Activated CD8-positive, alpha-beta memory T cell treated with anti-CD3 and anti-CD28 coated beads, Interleukin-2, amount 50 U/mL, for 1 hour (primary cell): Measurements from ENCODE around the gene PAPOLA.

Source experiments
- DNase-seq: peaks from one replicate; pipeline ENCODE4 v3.0.0-alpha.2; 2020; ENCODE audit errors: extremely low read depth

Gene PAPOLA

DNA sequence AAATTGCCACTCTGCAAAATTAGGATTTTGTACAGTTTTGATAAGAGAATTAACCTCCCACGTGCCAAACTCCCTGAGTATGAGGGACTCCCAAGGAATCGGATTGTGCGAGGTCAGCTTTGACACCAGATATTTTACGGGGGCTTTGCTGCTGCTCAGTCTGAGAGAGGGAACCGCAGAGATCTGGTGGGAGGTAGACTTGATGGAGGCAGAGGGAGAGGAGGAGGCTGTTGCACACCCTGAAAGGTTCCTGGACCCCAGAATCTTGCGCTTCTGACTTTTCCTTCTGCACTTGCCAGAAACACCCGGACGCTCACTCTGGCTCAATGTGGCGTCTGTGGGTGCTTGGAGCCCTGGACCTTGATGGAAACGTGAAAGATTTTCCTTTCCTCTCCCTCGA lies 83.9 kb downstream of the PAPOLA start:
- no peak for DNase-seq

GRCh38 chr14:96586921-96587822 lies 85.0 kb downstream of the PAPOLA start:
- no peak for DNase-seq

DNA sequence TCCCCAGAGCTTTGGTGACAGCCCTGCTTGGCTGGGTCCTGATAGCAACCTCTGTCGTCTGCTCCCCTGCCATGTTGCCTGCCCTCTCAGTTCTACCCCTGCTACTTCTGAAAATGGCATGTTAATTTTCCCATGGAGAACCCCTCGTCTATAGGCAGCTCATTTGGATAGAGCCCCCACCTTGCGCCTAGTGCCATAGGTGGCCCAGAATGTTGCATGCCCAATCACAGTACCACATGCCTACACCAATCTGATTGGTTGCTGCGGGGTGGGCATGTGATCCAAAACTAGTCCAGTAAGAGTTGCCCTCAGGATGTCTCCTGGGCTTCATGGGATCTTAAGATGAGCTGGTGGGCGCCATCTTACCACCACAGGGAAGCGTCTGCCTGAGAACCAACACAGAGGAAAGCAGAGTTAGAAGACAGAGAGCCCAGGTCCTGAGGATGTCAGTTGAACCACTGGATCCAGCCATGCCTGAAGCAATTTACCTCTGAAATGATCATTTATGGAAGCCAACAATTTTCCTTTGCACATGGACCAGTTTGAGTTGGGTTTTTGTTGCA lies 85.7 kb downstream of the PAPOLA start:
- no peak for DNase-seq

- DNase-seq, result no peak
These were observed 86.5 kb downstream of the PAPOLA start for GRCh38 chr14:96588410-96589257.

- no peak for DNase-seq
These were observed 87.4 kb downstream of the PAPOLA start for GRCh38 chr14:96589577-96589976.

DNA sequence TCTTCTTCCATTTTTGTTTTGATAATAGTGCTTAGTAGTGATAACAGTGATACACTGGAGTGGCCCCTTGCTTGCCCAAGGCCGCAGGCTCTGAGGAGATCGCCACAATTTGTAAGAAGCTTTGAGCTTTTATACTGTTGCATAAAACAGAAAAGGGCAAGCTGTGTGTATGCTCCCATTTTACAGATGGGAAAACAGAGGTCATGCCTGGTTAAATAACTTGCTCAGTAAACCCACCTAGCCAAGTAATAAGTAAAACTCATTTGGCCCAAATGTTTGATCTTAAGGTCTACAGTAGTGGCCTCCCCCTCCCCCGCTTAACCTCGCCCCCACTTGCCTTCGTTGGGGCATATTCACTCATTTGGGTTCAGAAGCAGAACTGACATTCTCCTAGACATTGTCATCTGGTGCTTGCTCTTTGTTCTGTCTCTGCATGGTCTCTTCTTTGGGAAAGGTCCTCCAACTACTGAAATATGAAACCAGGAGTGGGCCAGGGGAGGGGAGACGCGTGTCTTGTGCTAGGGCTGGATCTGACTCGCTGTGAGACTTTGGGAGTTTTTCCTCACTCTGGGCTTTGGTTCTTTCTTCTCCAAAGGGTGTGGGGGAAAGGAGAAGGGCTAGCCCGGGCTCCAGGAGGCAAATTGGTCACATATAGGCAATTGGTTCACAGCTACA lies 88.1 kb downstream of the PAPOLA start:
- DNase-seq, result no peak

- DNase-seq, result peak; percentile 12
These were observed 90.6 kb downstream of the PAPOLA start for GRCh38 chr14:96592591-96593386.

GRCh38 chr14:96594961-96595360 lies 92.8 kb downstream of the PAPOLA start:
- no peak for DNase-seq

GRCh38 chr14:96597680-96598079 lies 95.5 kb downstream of the PAPOLA start:
- no peak for DNase-seq

DNA sequence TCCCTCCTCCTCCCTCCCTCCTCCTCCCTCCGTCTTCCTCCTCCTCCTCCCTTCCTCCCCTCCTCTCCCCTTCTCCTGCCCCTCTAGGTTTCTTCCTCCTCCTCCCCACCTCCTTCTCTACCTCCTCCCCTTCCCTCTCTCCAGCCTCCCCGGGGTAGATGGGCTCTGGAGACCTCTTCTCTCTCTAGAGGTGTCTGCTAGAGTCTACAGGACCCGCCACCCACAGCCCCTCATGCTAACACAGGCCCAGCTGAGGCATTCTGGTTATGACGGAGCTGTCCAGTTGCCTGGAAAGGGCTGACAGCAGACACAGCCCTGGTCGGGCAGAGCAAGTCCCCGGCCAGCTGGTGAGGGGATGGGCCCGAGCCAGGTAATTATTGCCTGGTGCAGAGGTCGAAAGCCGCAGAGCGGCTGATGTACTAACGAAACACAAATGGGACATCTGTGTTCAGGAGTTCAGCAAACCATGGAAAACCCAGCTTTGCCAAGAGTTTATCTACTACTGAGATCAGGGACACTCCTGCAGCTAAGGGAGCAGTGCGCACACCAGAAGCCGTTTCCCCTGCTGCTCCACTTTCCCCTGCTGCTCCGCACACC lies 96.2 kb downstream of the PAPOLA start:
- DNase-seq, result no peak

DNA sequence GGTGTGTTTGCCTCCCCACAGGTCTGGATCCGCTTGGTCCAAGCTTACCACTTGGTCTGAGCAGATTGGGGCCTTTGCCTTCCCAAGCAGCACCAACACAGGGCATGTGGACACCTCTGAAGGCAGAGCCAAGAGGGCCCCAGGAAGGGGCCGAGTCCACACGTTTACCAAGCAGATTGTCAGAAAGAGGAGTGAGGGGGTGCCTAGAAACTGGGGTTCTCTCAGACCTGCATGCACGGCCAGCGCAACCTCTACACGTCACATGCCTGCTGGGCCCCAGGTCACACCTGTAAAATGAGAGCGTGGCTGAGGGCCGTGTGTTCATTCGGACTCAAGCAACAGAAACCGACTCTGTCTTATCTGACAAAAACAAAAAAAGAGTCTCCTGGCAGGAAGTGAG lies 96.9 kb downstream of the PAPOLA start:
- no peak for DNase-seq

DNA sequence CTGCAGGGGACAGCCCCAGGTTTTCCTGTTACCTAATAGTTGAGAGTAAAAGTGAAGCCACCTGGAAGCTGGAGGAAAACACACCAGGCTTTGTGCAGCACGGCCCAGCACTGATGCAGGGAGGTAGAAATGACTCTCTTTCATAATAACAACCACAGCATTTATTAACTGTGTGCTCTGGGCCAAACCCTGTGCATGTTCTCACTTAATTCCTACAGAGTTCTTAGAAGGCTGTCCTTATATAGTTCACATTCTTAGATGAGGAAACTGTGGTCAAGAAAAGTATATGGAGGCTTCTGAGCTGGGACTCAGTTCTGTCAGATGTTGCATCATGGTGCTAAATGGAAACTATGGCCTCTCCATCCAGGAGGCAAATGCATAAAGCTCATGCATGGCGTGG lies 100.0 kb downstream of the PAPOLA start:
- DNase-seq, result no peak

- no peak for DNase-seq
These were observed 101.4 kb downstream of the PAPOLA start for GRCh38 chr14:96603350-96604255.

DNA sequence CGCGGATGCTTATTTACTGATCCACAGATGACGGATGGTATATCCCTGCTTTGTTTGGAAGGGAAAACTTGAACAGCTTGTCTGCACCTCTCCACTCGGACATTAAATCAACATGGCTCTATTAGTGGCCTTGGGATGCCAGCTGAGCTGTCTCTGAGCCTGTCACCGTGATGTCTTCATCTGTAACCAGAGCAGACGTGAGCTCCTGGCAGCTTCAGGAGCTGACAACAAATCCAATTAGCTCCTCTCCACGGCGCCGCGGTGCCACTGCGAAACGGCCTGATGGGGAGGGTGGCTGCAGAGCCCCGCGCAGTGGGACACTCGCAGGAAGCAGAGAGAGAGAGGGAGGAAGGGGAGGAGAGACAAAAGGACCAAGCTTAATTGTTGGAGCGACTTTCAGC lies 112.3 kb downstream of the PAPOLA start:
- no peak for DNase-seq

DNA sequence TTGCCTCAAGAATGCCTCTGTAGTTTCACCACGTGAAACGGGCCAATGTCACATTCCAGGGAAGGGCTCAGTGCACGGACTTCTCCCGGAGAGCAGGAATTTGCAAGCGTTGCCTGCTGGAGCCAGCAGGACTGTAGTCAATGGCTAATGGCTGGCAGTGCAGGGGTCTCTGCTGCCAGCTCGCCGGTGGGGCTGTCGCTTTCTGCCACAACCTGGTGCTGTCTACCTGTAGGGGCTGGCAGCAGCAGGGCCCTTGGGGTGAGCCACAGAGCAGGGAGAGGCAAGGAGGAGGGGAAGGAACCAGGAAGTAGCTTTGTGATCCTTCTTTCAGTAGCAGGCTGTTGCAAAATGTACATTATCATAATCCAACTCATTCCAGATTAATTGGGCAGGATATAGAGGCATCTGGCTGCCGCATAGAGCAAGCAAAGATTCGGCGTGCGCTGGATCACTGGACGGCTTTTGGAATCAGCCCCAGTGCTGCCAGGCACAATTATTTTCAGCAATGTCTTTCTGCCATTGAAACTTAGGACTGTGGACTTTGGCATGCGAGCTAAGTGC lies 114.1 kb downstream of the PAPOLA start:
- no peak for DNase-seq
